ENCODE data around the gene HDAC4. TPM values are rescaled to one million over a fixed set of nuclear protein-coding genes. Genes with fewer than 3 reads are reported as not detected.

HDAC4 gene
- total and polyA plus RNA-seq, 2 of the 4 experiments (the other 2 are of a cell fraction) = 4.1 to 7.2 TPM

DNA sequence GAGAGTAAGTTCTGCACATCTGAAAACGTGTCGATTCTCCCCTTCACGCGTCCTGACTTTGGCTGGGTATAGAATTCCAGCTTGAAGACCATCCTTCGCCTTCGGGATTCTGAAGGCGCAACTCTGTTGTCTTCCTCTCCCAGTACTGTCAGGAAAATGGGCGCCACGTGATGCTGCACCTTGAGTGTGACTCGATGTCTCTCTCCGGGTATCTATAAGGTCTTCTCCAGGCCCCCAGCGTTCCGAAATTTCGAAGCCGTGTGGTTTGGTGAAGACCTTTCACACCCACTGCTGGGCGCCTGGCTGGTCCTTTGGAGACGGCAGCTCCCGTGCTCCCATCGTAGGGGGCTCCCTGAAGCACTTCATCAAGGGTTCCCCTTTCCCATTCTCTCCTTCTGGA is 203.7 kb downstream of the HDAC4 start:
- Histone ChIP-seq H3K23ac (ENCODE audit: low read depth, low read length) (no peak overlapping the region), H2BK120ac (ENCODE audit: low read depth, low read length) (no peak overlapping the region), H3K27me3 (ENCODE audit: control insufficient read depth, insufficient read depth, low read length) (no peaks in the 10 kb centered on the region), H4K91ac (ENCODE audit: insufficient read depth, low read depth, low read length) (no peak overlapping the region), H2AFZ (replicated peaks; ENCODE audit: low read length, poor library complexity) (no peak overlapping the region), H4K20me1 (ENCODE audit: insufficient read depth, low read length) (peaks cover 5% of the 10 kb centered on the region), H2BK15ac (ENCODE audit: low read depth, low read length) (no peak overlapping the region), H3K4me3 (ENCODE audit: insufficient read depth, low read depth, low read length) (no peak overlapping the region), H3K36me3 (ENCODE audit: control insufficient read depth, insufficient read depth, low read length) (peaks cover 13% of the 10 kb centered on the region), H2BK20ac (ENCODE audit: low read depth, low read length) (no peak overlapping the region), H2AK9ac (replicated peaks; ENCODE audit: low read depth, low read length, poor library complexity) (no peak overlapping the region), H3K9ac (ENCODE audit: low read depth, low read length) (no peak overlapping the region), H3K9me3 (ENCODE audit: control insufficient read depth, insufficient read depth, low read length) (no peaks in the 10 kb centered on the region), H3K79me1 (ENCODE audit: low read depth in 1 of 2, low read length in 2 of 2) (peaks cover 9 to 10% of the 10 kb centered on the region in 2 experiments; a peak in 3 of 4 replicates), H2AK5ac (ENCODE audit: low read depth, low read length) (no peak overlapping the region), H3K4me1 (ENCODE audit: control insufficient read depth, insufficient read depth, low read length) (peaks cover 2% of the 10 kb centered on the region; the same call in 1 of the 2 replicates), H3K4ac (ENCODE audit: low read depth, low read length) (no peak overlapping the region), H3K27ac (ENCODE audit: insufficient read depth, low read length) (no peak overlapping the region), H3K14ac (replicated peaks; ENCODE audit: low read depth, low read length) (no peak overlapping the region), H4K8ac (ENCODE audit: low read depth in 2 of 2, low read length in 2 of 2) (no peak overlapping the region), H3K4me2 (ENCODE audit: low read depth, low read length) (no peak overlapping the region), H3K56ac (ENCODE audit: extremely low read depth, insufficient read depth, low read length) (no peak overlapping the region), H4K5ac (ENCODE audit: low read depth, low read length) (no peak overlapping the region), H3K18ac (ENCODE audit: low read depth, low read length) (no peak overlapping the region), H3K9me1 (ENCODE audit: insufficient read depth, low read length) (peaks cover 8% of the 10 kb centered on the region; the same call in 1 of the 2 replicates), H2BK5ac (ENCODE audit: low read depth, low read length, poor library complexity, severe bottlenecking) (no peak overlapping the region)
- BruUV-seq (replicated peaks) = no TSS peak
- CTCF ChIA-PET = no interaction called here
- 98% methylated on average over 14 of the region's 19 CpGs; no CpG with 5 or more reads in 1 of the 2 experiments for WGBS, 2 experiments (ENCODE audit: extremely low coverage in 2 of 2, insufficient read length in 1 of 2)
- intact Hi-C loops (cut with micrococcal nuclease) = no loop called here
- in situ Hi-C loops (cut with MboI; ENCODE audit: low sequenced_read_pairs) = no loop called here
- ATAC-seq (ENCODE audit: low read depth) = no peak
- DNase-seq = no peak
- TF ChIP-seq FOS (IDR thresholded peaks at IDR 0.05; ENCODE audit: low read depth, low read length) (no peak), MXI1 (IDR thresholded peaks at IDR 0.05; ENCODE audit: borderline replicate concordance, low read depth, low read length) (no peak), POLR2A (IDR thresholded peaks at IDR 0.05; ENCODE audit: low read depth, low read length) (no peak), RCOR1 (IDR thresholded peaks at IDR 0.05; ENCODE audit: insufficient replicate concordance, low read length) (no peak), CHD1 (IDR thresholded peaks at IDR 0.05; ENCODE audit: low read depth, low read length) (no peak), NFE2L2 (IDR thresholded peaks at IDR 0.05; ENCODE audit: low read depth, low read length) (no peak)
- TF ChIP-seq, protein P1, sequence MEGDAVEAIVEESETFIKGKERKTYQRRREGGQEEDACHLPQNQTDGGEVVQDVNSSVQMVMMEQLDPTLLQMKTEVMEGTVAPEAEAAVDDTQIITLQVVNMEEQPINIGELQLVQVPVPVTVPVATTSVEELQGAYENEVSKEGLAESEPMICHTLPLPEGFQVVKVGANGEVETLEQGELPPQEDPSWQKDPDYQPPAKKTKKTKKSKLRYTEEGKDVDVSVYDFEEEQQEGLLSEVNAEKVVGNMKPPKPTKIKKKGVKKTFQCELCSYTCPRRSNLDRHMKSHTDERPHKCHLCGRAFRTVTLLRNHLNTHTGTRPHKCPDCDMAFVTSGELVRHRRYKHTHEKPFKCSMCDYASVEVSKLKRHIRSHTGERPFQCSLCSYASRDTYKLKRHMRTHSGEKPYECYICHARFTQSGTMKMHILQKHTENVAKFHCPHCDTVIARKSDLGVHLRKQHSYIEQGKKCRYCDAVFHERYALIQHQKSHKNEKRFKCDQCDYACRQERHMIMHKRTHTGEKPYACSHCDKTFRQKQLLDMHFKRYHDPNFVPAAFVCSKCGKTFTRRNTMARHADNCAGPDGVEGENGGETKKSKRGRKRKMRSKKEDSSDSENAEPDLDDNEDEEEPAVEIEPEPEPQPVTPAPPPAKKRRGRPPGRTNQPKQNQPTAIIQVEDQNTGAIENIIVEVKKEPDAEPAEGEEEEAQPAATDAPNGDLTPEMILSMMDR (conservative IDR thresholded peaks at IDR 0.05; ENCODE audit: low read depth, low read length) = no peak
- TF ChIP-seq, protein P2, sequence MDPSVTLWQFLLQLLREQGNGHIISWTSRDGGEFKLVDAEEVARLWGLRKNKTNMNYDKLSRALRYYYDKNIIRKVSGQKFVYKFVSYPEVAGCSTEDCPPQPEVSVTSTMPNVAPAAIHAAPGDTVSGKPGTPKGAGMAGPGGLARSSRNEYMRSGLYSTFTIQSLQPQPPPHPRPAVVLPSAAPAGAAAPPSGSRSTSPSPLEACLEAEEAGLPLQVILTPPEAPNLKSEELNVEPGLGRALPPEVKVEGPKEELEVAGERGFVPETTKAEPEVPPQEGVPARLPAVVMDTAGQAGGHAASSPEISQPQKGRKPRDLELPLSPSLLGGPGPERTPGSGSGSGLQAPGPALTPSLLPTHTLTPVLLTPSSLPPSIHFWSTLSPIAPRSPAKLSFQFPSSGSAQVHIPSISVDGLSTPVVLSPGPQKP (IDR thresholded peaks at IDR 0.05; ENCODE audit: borderline replicate concordance, low read depth, low read length) = no peak
- TF ChIP-seq, protein P3, sequence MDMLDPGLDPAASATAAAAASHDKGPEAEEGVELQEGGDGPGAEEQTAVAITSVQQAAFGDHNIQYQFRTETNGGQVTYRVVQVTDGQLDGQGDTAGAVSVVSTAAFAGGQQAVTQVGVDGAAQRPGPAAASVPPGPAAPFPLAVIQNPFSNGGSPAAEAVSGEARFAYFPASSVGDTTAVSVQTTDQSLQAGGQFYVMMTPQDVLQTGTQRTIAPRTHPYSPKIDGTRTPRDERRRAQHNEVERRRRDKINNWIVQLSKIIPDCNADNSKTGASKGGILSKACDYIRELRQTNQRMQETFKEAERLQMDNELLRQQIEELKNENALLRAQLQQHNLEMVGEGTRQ (IDR thresholded peaks at IDR 0.05; ENCODE audit: low read depth, low read length) = no peak
- dilution Hi-C loops (cut with HindIII; ENCODE audit: low sequenced_read_pairs, unreplicated experiment) = no loop called here
- POLR2A ChIA-PET (ENCODE audit: unreplicated experiment) = no interaction called here

All from IMR-90 (cell line).